Mesendoderm (in vitro differentiated cells): ENCODE results near the gene OBI1.
"Not testable (repeated sequence)": the region's sequence is repeated elsewhere in the genome, so short reads cannot be mapped to it uniquely, and the experiment has no call there.

Source experiments
- DNase-seq: peaks from one replicate; pipeline ENCODE4 v3.0.0; 2013
- H2AK5ac ChIP-seq: 2 replicates; pipeline ENCODE4 v1.6.1; 2013; ENCODE audit warnings: low read length, inconsistent platforms
- H2BK120ac ChIP-seq: 2 replicates; pipeline ENCODE4 v1.6.1; 2013; ENCODE audit warnings: low read depth, mild to moderate bottlenecking, low read length, moderate library complexity, mixed read lengths
- H2BK15ac ChIP-seq: replicated peaks from 2 replicates; pipeline ENCODE4 v1.6.1; 2013; ENCODE audit warnings: low read depth, mild to moderate bottlenecking, moderate library complexity
- H2BK5ac ChIP-seq: 2 replicates; pipeline ENCODE4 v1.6.1; 2013; ENCODE audit warnings: low read length, inconsistent platforms
- H3K18ac ChIP-seq: 2 replicates; pipeline ENCODE4 v1.6.1; 2013; ENCODE audit warnings: mild to moderate bottlenecking, low read length, mixed read lengths
- H3K23ac ChIP-seq: one replicate; pipeline ENCODE4 v1.6.1; 2013; ENCODE audit warnings: low read length
- H3K27ac ChIP-seq: 2 replicates; pipeline ENCODE4 v1.5.1; 2013; ENCODE audit warnings: low read depth, mild to moderate bottlenecking, inconsistent platforms, low read length, moderate library complexity
- H3K27me3 ChIP-seq: 2 replicates; pipeline ENCODE4 v1.6.1; 2013; ENCODE audit warnings: low read length, control low read depth, mild to moderate bottlenecking, inconsistent platforms; ENCODE audit not compliant: insufficient read depth, poor library complexity
- H3K36me3 ChIP-seq: 2 replicates; pipeline ENCODE4 v1.6.1; 2013; ENCODE audit warnings: low read length, inconsistent platforms; ENCODE audit not compliant: control insufficient read depth, insufficient read depth
- H3K4ac ChIP-seq: one replicate; pipeline ENCODE4 v1.6.1; 2013; ENCODE audit warnings: low read depth, mild to moderate bottlenecking, low read length, moderate library complexity
- H3K4me1 ChIP-seq: 2 replicates; pipeline ENCODE4 v1.6.1; 2013; ENCODE audit warnings: low read depth, low read length, inconsistent platforms; ENCODE audit not compliant: control insufficient read depth
- H3K4me2 ChIP-seq: 2 replicates; pipeline ENCODE4 v1.6.1; 2013; ENCODE audit warnings: low read length
- H3K4me3 ChIP-seq: 2 replicates; pipeline ENCODE4 v1.5.1; 2013; ENCODE audit warnings: mild to moderate bottlenecking, low read length
- H3K56ac ChIP-seq: one replicate; pipeline ENCODE4 v1.6.1; 2013; ENCODE audit warnings: low read length
- H3K79me1 ChIP-seq: 2 replicates; pipeline ENCODE4 v1.6.1; 2013; ENCODE audit warnings: low read length, inconsistent platforms
- H3K79me2 ChIP-seq: 2 replicates; pipeline ENCODE4 v1.6.1; 2013; ENCODE audit warnings: mild to moderate bottlenecking, low read length; ENCODE audit not compliant: control insufficient read depth, insufficient read depth
- H3K9ac ChIP-seq: 2 replicates; pipeline ENCODE4 v1.6.1; 2013; ENCODE audit warnings: low read length, inconsistent platforms
- H4K5ac ChIP-seq: one replicate; pipeline ENCODE4 v1.6.1; 2013; ENCODE audit warnings: low read length
- H4K8ac ChIP-seq: one replicate; pipeline ENCODE4 v1.6.1; 2013; ENCODE audit warnings: low read depth, mild to moderate bottlenecking, control low read depth, low read length, moderate library complexity
- WGBS: extraction: QIAGEN DNeasy Blood & Tissue Kit; methylation state at CpG from one replicate; pipeline ENCODE4 v1.1.7; 2013; ENCODE audit warnings: low lambda C conversion rate, missing lambda C conversion rate; ENCODE audit not compliant: insufficient coverage; ENCODE audit errors: extremely low coverage; 5-methylcytosine and 5-hydroxymethylcytosine counted together

The OBI1 gene

GRCh38 chr13:78655007-78655406, 3.9 kb downstream of the OBI1 start:
- no peaks in the 10 kb centered on the region for H3K36me3 ChIP-seq
- H4K5ac ChIP-seq = no peak overlapping the region
- no peak overlapping the region for H2AK5ac ChIP-seq
- no peak overlapping the region for H2BK5ac ChIP-seq
- H3K56ac ChIP-seq = no peak overlapping the region
- H2BK15ac ChIP-seq = no peak overlapping the region
- H3K4me3 ChIP-seq = no peak overlapping the region
- no peak for DNase-seq
- no peak overlapping the region for H4K8ac ChIP-seq
- H2BK120ac ChIP-seq = no peak overlapping the region
- H3K4me1 ChIP-seq = peaks cover 7% of the 10 kb centered on the region
- H3K79me1 ChIP-seq = peaks cover 15% of the 10 kb centered on the region
- H3K4me2 ChIP-seq = no peak overlapping the region
- H3K27me3 ChIP-seq = no peaks in the 10 kb centered on the region
- H3K18ac ChIP-seq = no peak overlapping the region
- WGBS = no CpG with 5 or more reads among the region's 3 CpGs
- H3K79me2 ChIP-seq = peaks cover 35% of the 10 kb centered on the region
- no peak overlapping the region for H3K23ac ChIP-seq
- no peak overlapping the region for H3K9ac ChIP-seq
- H3K4ac ChIP-seq = no peak overlapping the region
- H3K27ac ChIP-seq = no peak overlapping the region

GRCh38 chr13:78652651-78653050, 6.3 kb downstream of the OBI1 start:
- no peak overlapping the region for H4K8ac ChIP-seq
- H4K5ac ChIP-seq = no peak overlapping the region
- peaks cover 38% of the 10 kb centered on the region for H3K79me2 ChIP-seq
- H3K56ac ChIP-seq = no peak overlapping the region
- H3K18ac ChIP-seq = no peak overlapping the region
- no peak overlapping the region for H2BK120ac ChIP-seq
- H2BK5ac ChIP-seq = no peak overlapping the region
- no peaks in the 10 kb centered on the region for H3K36me3 ChIP-seq
- H3K4me1 ChIP-seq = peaks cover 11% of the 10 kb centered on the region
- no peak overlapping the region for H3K4ac ChIP-seq
- H3K4me3 ChIP-seq = no peak overlapping the region
- no peak overlapping the region for H2BK15ac ChIP-seq
- H3K23ac ChIP-seq = no peak overlapping the region
- WGBS = no CpG with 5 or more reads among the region's 1 CpG
- no peaks in the 10 kb centered on the region for H3K27me3 ChIP-seq
- H2AK5ac ChIP-seq = no peak overlapping the region
- no peak overlapping the region for H3K27ac ChIP-seq
- DNase-seq = no peak
- H3K4me2 ChIP-seq = no peak overlapping the region
- H3K9ac ChIP-seq = no peak overlapping the region
- peaks cover 18% of the 10 kb centered on the region for H3K79me1 ChIP-seq

GRCh38 chr13:78650717-78651083, 8.3 kb downstream of the OBI1 start:
- WGBS = no CpG with 5 or more reads among the region's 2 CpGs
- no peak overlapping the region for H2BK5ac ChIP-seq

DNA sequence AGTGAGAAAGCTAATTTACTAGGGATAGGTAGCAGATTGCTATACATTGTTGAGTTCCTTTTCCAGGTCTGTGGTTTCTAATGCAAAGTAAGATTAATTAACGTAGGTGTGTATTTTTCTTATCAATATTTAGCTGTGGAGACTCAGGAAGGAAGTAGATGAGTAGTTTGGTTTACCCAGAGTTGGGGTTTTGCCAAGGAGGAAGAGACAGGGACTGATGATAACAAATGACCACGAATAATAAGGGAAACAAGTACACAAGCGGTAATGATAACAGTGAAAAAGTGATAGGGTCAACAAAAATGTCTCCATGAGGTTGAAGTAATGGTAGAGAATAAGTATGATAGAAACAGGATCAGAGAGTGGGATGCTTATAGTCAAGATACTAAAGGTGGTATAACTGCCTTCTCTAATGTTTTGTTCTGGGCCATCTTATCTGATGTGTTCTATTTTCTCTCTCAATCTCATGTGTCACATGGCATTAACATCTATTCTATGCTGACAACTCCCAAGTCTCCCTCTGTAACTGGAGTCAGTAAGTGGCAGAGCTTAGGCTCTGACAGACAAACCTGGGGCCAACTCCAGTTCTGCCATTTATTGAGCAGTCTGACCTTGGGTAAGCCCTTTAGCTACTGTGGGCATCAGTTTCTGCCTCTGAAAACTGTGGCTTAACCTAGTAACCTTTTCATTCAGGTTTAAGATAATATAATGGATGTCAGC, 8.8 kb downstream of the OBI1 start:
- Histone ChIP-seq H3K23ac (no peak overlapping the region), H3K56ac (no peak overlapping the region)
- DNase-seq = no peak

More at GRCh38 chr13:78650717-78651083, 8.3 kb downstream of the OBI1 start:
- Histone ChIP-seq H3K23ac (no peak overlapping the region), H3K4me3 (no peak overlapping the region), H4K8ac (no peak overlapping the region), H3K36me3 (no peaks in the 10 kb centered on the region), H4K5ac (no peak overlapping the region), H2BK15ac (no peak overlapping the region), H3K56ac (no peak overlapping the region), H3K79me2 (peaks cover 34% of the 10 kb centered on the region), H3K18ac (no peak overlapping the region), H3K4me1 (peaks cover 11% of the 10 kb centered on the region), H2BK120ac (no peak overlapping the region), H3K4ac (no peak overlapping the region), H3K4me2 (no peak overlapping the region), H3K27ac (no peak overlapping the region), H2AK5ac (no peak overlapping the region), H3K9ac (no peak overlapping the region), H3K79me1 (peaks cover 14% of the 10 kb centered on the region), H3K27me3 (no peaks in the 10 kb centered on the region)
- DNase-seq = no peak

DNA sequence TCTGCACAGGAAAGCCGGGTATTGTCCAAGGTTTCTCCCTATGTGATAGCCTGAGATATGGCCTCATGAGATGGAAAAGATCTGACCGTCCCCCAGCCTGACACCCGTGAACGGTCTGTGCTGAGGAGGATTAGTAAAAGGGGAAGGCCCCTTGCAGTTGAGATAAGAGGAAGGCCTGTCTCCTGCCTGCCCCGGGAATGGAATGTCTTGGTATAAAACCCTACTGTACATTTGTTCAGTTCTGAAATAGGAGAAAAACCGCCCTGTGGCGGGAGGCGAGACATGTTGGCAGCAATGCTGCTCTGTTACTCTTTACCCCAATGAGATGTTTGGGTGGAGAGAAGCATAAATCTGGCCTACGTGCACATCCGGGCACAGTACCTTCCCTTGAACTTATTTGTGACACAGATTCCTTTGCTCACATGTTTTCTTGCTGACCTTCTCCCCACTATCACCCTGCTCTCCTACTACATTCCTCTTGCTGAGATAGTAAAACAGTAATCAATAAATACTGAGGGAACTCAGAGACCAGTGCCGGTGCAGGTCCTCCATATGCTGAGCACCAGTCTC, 11.8 kb downstream of the OBI1 start:
- peak; percentile 52 for DNase-seq

More for the DNA sequence above, 8.8 kb downstream of the OBI1 start:
- H3K4me1 ChIP-seq = peaks cover 11% of the 10 kb centered on the region
- WGBS = 100% methylated on average over 1 of the region's 3 CpGs
- no peak overlapping the region for H2BK120ac ChIP-seq
- H3K27me3 ChIP-seq = no peaks in the 10 kb centered on the region
- peaks cover 31% of the 10 kb centered on the region for H3K79me2 ChIP-seq
- H3K79me1 ChIP-seq = peaks cover 14% of the 10 kb centered on the region
- no peak overlapping the region for H4K8ac ChIP-seq
- H3K4me2 ChIP-seq = no peak overlapping the region
- no peak overlapping the region for H2BK5ac ChIP-seq
- no peak overlapping the region for H3K27ac ChIP-seq
- no peaks in the 10 kb centered on the region for H3K36me3 ChIP-seq
- H2AK5ac ChIP-seq = no peak overlapping the region
- H3K9ac ChIP-seq = no peak overlapping the region
- no peak overlapping the region for H3K18ac ChIP-seq
- H2BK15ac ChIP-seq = no peak overlapping the region
- no peak overlapping the region for H3K4me3 ChIP-seq
- H3K4ac ChIP-seq = no peak overlapping the region
- no peak overlapping the region for H4K5ac ChIP-seq

More for the DNA sequence above, 11.8 kb downstream of the OBI1 start:
- H3K56ac ChIP-seq, H3K18ac ChIP-seq, H3K23ac ChIP-seq, H4K5ac ChIP-seq, H2BK120ac ChIP-seq, H4K8ac ChIP-seq, H3K36me3 ChIP-seq, H3K4me2 ChIP-seq, H3K9ac ChIP-seq, H3K4ac ChIP-seq, H3K27me3 ChIP-seq, H3K27ac ChIP-seq, H2BK5ac ChIP-seq, H2AK5ac ChIP-seq, H2BK15ac ChIP-seq, H3K4me3 ChIP-seq, H3K79me1 ChIP-seq: not testable (repeated sequence)
- WGBS = no CpG with 5 or more reads among the region's 11 CpGs
- Histone ChIP-seq H3K79me2 (peaks cover 19% of the 10 kb centered on the region), H3K4me1 (peaks cover 11% of the 10 kb centered on the region)
